Measurements from ENCODE around the gene MEDAG.

The MEDAG gene

GRCh38 chr13:30862707-30863106 is 43.4 kb upstream of the MEDAG start:
- TF ChIP-seq CTCF (IDR thresholded peaks at IDR 0.05; ENCODE audit: unreplicated experiment in 3 of 3): no peak
- H3K4me1 Mint-ChIP-seq: peaks cover 58% of the 10 kb centered on the region
- H3K4me3 Mint-ChIP-seq: peak overlapping the region in 2 of 3 experiments; percentile 13 to 59
- H3K27ac Mint-ChIP-seq: peak overlapping the region; percentile 89 to 97 (median 96)
- H3K9me3 Mint-ChIP-seq: peaks cover 2% of the 10 kb centered on the region
- no peaks in the 10 kb centered on the region for H3K36me3 Mint-ChIP-seq (ENCODE audit: low read depth)
- H3K27me3 Mint-ChIP-seq (ENCODE audit: low read depth): peaks cover 7% of the 10 kb centered on the region

DNA sequence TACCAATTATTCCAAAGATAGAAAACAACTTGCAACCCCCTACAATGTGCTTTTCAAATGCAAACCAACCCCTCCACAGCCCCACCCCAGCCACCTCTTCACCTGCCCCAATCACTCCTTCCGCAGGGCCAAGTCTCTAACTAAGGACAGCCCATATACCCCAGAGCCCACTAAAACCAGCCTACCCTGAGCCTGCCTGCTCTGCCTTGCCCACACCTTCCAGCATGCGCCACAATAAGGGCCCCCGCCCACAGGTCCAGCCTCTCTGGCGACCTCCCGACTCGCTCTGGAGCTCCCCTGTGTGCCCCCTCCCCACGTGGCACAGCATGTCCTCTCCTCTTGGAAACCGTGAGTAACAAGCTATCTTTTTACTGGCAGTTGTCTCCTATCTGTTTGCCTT is 42.8 kb upstream of the MEDAG start:
- H3K27me3 Mint-ChIP-seq (ENCODE audit: low read depth): peaks cover 7% of the 10 kb centered on the region
- peak overlapping the region; percentile 89 to 97 (median 96) for H3K27ac Mint-ChIP-seq
- no peak for TF ChIP-seq CTCF (IDR thresholded peaks at IDR 0.05; ENCODE audit: unreplicated experiment in 3 of 3)
- peak overlapping the region in 2 of 3 experiments; percentile 1 to 59 for H3K4me3 Mint-ChIP-seq
- H3K4me1 Mint-ChIP-seq: peaks cover 58% of the 10 kb centered on the region
- no peaks in the 10 kb centered on the region for H3K36me3 Mint-ChIP-seq (ENCODE audit: low read depth)
- peaks cover 2% of the 10 kb centered on the region for H3K9me3 Mint-ChIP-seq

GRCh38 chr13:30863796-30864195 is 42.3 kb upstream of the MEDAG start:
- H3K4me1 Mint-ChIP-seq: peaks cover 61% of the 10 kb centered on the region
- H3K27ac Mint-ChIP-seq: peak overlapping the region; percentile 89 to 97 (median 96)
- TF ChIP-seq CTCF (IDR thresholded peaks at IDR 0.05; ENCODE audit: unreplicated experiment in 3 of 3): no peak
- H3K4me3 Mint-ChIP-seq: peak overlapping the region; percentile 1 to 59 (median 4)
- H3K9me3 Mint-ChIP-seq: peaks cover 2% of the 10 kb centered on the region
- H3K27me3 Mint-ChIP-seq (ENCODE audit: low read depth): peaks cover 7% of the 10 kb centered on the region
- H3K36me3 Mint-ChIP-seq (ENCODE audit: low read depth): no peaks in the 10 kb centered on the region

- peaks cover 2% of the 10 kb centered on the region for H3K9me3 Mint-ChIP-seq
- H3K4me3 Mint-ChIP-seq: peak overlapping the region; percentile 1 to 59 (median 10)
- peak overlapping the region; percentile 89 to 97 (median 96) for H3K27ac Mint-ChIP-seq
- peaks cover 7% of the 10 kb centered on the region for H3K27me3 Mint-ChIP-seq (ENCODE audit: low read depth)
- H3K4me1 Mint-ChIP-seq: peaks cover 64% of the 10 kb centered on the region
- H3K36me3 Mint-ChIP-seq (ENCODE audit: low read depth): no peaks in the 10 kb centered on the region
- no peak for TF ChIP-seq CTCF (IDR thresholded peaks at IDR 0.05; ENCODE audit: unreplicated experiment in 3 of 3)
Measured at GRCh38 chr13:30864433-30865122, 41.5 kb upstream of the MEDAG start.

DNA sequence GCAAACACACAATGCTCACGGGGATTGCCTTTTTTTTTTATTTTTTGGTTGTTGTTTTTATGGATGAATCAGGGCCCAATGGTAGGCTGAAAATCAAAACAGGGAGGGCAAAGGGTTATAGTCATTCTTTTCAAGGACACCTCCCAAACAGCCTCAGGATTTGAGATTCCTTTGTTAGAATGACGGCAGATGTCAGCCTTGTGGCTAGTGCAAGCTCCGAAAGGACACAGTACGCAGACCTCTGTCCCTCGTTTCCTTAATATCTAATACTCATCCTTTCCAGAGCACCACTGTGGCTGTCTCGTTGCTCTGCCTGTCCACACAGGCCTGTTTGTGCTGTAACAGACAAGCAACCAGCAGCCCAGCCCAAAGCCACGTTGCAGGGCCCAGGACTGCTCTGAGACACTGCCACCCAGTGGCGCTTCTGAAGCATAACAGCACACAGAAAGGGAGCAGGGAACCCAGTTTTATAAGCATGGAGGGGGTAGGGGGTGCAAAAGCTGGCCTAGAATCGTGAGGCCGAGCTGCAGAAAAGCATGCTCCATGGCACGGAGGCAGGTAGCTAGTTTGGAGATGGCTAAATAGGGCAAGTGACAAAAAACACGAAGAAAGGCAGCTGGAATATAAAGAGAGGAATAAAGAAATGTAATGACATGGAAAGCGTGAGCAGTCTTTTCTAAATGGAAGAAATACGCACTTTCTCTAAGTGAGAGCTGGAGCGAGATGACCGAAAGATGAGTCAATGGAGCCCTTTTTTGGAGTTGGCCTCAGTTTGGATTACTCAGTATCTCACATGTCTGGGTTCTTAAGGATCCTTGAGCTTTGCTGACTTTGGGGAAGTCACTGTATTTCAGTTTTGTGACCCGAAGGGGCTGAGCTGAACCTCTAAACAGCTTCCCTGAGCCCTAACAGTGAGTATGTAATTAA is 40.7 kb upstream of the MEDAG start:
- H3K36me3 Mint-ChIP-seq (ENCODE audit: low read depth): no peaks in the 10 kb centered on the region

More for the DNA sequence above, 40.7 kb upstream of the MEDAG start:
- TF ChIP-seq CTCF (IDR thresholded peaks at IDR 0.05; ENCODE audit: unreplicated experiment in 3 of 3): peak; percentile 87 to 90 (median 90)
- Mint-ChIP-seq H3K27ac (peak overlapping the region; percentile 89 to 97 (median 96)), H3K4me1 (peaks cover 71% of the 10 kb centered on the region), H3K27me3 (ENCODE audit: low read depth) (peaks cover 7% of the 10 kb centered on the region), H3K4me3 (peak overlapping the region in 2 of 3 experiments; percentile 0 to 59), H3K9me3 (peaks cover 2% of the 10 kb centered on the region)

All from nephron (organoid).